HL-60 (cell line): ENCODE data around the gene DPH7.

ENCODE experiments used
- GABPA ChIP-seq: IDR thresholded peaks from 2 replicates; pipeline ENCODE4 v1.6.1; 2012; ENCODE audit warnings: low read depth
- POLR2AphosphoS5 ChIP-seq: IDR thresholded peaks from 2 replicates; pipeline ENCODE4 v1.6.1; 2012; ENCODE audit warnings: low read depth
- SPI1 ChIP-seq: IDR thresholded peaks from 2 replicates; pipeline ENCODE4 v1.6.1; 2012; ENCODE audit warnings: low read depth, mild to moderate bottlenecking, borderline replicate concordance
- TF ChIP-seq, protein P1 (sequence below): IDR thresholded peaks from one replicate; pipeline ENCODE4 v1.5.1; 2011; ENCODE audit warnings: low read length, control low read depth, inconsistent platforms; ENCODE audit not compliant: insufficient read depth
- TF ChIP-seq, protein P2 (sequence below): IDR thresholded peaks from 2 replicates; pipeline ENCODE4 v1.6.1; 2012; ENCODE audit warnings: low read depth; ENCODE audit not compliant: insufficient replicate concordance

DNA sequence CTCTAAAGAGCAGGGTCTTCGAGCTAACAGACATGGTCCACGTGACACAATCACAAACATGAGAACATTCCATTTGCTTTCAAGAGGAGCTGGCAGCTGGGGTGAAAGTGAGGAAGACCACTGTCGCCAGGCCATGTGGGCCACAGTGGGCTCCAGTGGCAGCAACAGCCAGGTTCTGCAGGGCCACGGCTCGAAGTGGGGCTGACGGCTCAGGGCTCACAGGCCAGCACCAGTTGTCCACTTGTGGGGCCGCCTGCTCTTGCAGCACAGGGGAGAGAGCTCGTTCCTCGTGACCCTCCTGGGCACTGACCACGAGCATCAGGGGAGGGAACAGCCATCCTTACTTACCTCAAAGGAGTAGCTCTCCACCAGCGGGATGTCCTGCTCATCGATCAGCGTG, 9.6 kb upstream of the DPH7 start:
- TF ChIP-seq, protein P1, sequence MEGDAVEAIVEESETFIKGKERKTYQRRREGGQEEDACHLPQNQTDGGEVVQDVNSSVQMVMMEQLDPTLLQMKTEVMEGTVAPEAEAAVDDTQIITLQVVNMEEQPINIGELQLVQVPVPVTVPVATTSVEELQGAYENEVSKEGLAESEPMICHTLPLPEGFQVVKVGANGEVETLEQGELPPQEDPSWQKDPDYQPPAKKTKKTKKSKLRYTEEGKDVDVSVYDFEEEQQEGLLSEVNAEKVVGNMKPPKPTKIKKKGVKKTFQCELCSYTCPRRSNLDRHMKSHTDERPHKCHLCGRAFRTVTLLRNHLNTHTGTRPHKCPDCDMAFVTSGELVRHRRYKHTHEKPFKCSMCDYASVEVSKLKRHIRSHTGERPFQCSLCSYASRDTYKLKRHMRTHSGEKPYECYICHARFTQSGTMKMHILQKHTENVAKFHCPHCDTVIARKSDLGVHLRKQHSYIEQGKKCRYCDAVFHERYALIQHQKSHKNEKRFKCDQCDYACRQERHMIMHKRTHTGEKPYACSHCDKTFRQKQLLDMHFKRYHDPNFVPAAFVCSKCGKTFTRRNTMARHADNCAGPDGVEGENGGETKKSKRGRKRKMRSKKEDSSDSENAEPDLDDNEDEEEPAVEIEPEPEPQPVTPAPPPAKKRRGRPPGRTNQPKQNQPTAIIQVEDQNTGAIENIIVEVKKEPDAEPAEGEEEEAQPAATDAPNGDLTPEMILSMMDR: no peak
- TF ChIP-seq POLR2AphosphoS5: no peak
- TF ChIP-seq, protein P2, sequence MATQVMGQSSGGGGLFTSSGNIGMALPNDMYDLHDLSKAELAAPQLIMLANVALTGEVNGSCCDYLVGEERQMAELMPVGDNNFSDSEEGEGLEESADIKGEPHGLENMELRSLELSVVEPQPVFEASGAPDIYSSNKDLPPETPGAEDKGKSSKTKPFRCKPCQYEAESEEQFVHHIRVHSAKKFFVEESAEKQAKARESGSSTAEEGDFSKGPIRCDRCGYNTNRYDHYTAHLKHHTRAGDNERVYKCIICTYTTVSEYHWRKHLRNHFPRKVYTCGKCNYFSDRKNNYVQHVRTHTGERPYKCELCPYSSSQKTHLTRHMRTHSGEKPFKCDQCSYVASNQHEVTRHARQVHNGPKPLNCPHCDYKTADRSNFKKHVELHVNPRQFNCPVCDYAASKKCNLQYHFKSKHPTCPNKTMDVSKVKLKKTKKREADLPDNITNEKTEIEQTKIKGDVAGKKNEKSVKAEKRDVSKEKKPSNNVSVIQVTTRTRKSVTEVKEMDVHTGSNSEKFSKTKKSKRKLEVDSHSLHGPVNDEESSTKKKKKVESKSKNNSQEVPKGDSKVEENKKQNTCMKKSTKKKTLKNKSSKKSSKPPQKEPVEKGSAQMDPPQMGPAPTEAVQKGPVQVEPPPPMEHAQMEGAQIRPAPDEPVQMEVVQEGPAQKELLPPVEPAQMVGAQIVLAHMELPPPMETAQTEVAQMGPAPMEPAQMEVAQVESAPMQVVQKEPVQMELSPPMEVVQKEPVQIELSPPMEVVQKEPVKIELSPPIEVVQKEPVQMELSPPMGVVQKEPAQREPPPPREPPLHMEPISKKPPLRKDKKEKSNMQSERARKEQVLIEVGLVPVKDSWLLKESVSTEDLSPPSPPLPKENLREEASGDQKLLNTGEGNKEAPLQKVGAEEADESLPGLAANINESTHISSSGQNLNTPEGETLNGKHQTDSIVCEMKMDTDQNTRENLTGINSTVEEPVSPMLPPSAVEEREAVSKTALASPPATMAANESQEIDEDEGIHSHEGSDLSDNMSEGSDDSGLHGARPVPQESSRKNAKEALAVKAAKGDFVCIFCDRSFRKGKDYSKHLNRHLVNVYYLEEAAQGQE: no peak
- TF ChIP-seq GABPA: no peak
- TF ChIP-seq SPI1: no peak
